HepG2 (cell line): ENCODE results near the gene ZNF839. TPM values are rescaled to one million over a fixed set of nuclear protein-coding genes. Genes with fewer than 3 reads are reported as not detected.

ENCODE experiments used
- ATAD3A ChIP-seq: sonication (generic); formaldehyde crosslinking; IDR thresholded peaks from 2 replicates; pipeline ENCODE4 v1.4.0; 2020; ENCODE audit warnings: missing genetic modification reagents
- CEBPZ ChIP-seq: IDR thresholded peaks from 2 replicates; pipeline ENCODE4 v1.6.1; 2012; ENCODE audit warnings: low read length, improper control_type of control experiment
- DMAP1 ChIP-seq: IDR thresholded peaks from 2 replicates; pipeline ENCODE4 v1.6.1; 2016
- IKZF1 ChIP-seq: fragments of 450-650 bp; IDR thresholded peaks from 2 replicates; pipeline ENCODE4 v1.7.1; 2016
- MTA3 ChIP-seq: sonication (generic); formaldehyde crosslinking; IDR thresholded peaks from 2 replicates; pipeline ENCODE4 v1.4.0; 2020; ENCODE audit warnings: missing genetic modification reagents
- NCOA2 ChIP-seq: sonication (generic); formaldehyde crosslinking; IDR thresholded peaks from 2 replicates; pipeline ENCODE4 v1.8.0; 2022; ENCODE audit warnings: inconsistent platforms
- NFE2L1 ChIP-seq: sonication (generic); formaldehyde crosslinking; IDR thresholded peaks from 2 replicates; pipeline ENCODE4 v1.4.0; 2020; ENCODE audit warnings: missing genetic modification reagents, mild to moderate bottlenecking, borderline replicate concordance
- NR0B2 ChIP-seq: sonication (generic); formaldehyde crosslinking; IDR thresholded peaks from 2 replicates; pipeline ENCODE4 v1.4.0; 2020; ENCODE audit warnings: mild to moderate bottlenecking, missing genetic modification reagents
- PATZ1 ChIP-seq: sonication (generic); formaldehyde crosslinking; IDR thresholded peaks from 2 replicates; pipeline ENCODE4 v1.4.0; 2020; ENCODE audit warnings: missing genetic modification reagents
- ZC3H4 ChIP-seq: sonication (generic); formaldehyde crosslinking; IDR thresholded peaks from 2 replicates; pipeline ENCODE4 v1.4.0; 2020; ENCODE audit warnings: missing genetic modification reagents, borderline replicate concordance
- ZNF10 ChIP-seq: sonication (generic); formaldehyde crosslinking; IDR thresholded peaks from 2 replicates; pipeline ENCODE4 v1.4.0; 2020; ENCODE audit warnings: mild to moderate bottlenecking, low read depth, missing genetic modification reagents, borderline replicate concordance
- ZNF431 ChIP-seq: sonication (generic); formaldehyde crosslinking; IDR thresholded peaks from 2 replicates; pipeline ENCODE4 v1.9.0; 2022; ENCODE audit warnings: missing genetic modification reagents, low read depth, mild to moderate bottlenecking, borderline replicate concordance
- ZNF7 ChIP-seq: IDR thresholded peaks from 2 replicates; pipeline ENCODE4 v1.6.1; 2016; ENCODE audit warnings: missing biosample characterization, missing genetic modification reagents
- polyA plus RNA-seq, 8 experiments: library from polyadenylated mRNA; depleted of rRNA in 3 of 8; stranded (reverse) in 7 of 8; unstranded in 1 of 8; fragments of >200 nt; fragmentation: Illumina TruSeq in 4 of 8; extraction: Trizol in 4 of 8; gene quantifications; 2 replicates each; pipeline versions ENCODE4 v1.2.1 to v1.2.3, GENCODE V29; 2011 to 2016; ENCODE audit warnings: low read depth in 4 of 8, missing spikeins in 1 of 8, mixed read lengths in 1 of 8; ENCODE audit not compliant: insufficient read depth in 1 of 8
- total RNA-seq, 5 experiments: library from RNA; depleted of rRNA; stranded (reverse); fragments of >200 nt; fragmentation: Illumina TruSeq; extraction: Trizol; gene quantifications; 2 replicates each; pipeline ENCODE4 v1.2.3, GENCODE V29; 2016; ENCODE audit warnings: low read depth in 1 of 5
- TF ChIP-seq, protein P1 (sequence below): sonication (generic); formaldehyde crosslinking; IDR thresholded peaks from 2 replicates; pipeline ENCODE4 v1.5.1; 2020; ENCODE audit warnings: missing genetic modification reagents, mild to moderate bottlenecking, borderline replicate concordance
- TF ChIP-seq, protein P2 (sequence below): sonication (generic); formaldehyde crosslinking; IDR thresholded peaks from 2 replicates; pipeline ENCODE4 v1.9.0; 2022; ENCODE audit warnings: low read depth, missing genetic modification reagents

Gene ZNF839
- total and polyA plus RNA-seq, 2 of the 13 experiments (the other 11 are each of a cell fraction or from before 2014, with no cell fraction given), result 11.1 to 12.8 TPM

GRCh38 chr14:102316743-102317563, 2.6 kb upstream of the ZNF839 start (continued):
- TF ChIP-seq CEBPZ (no peak), ZNF431 (no peak; the same call in 1 of the 2 replicates), ATAD3A (CRISPR knock-in tag) (no peak), ZNF10 (CRISPR knock-in tag) (no peak), NCOA2 (CRISPR knock-in tag) (peak; percentile 52), NFE2L1 (CRISPR knock-in tag) (no peak), NR0B2 (CRISPR knock-in tag) (peak; percentile 35; the same call in 1 of the 2 replicates), IKZF1 (no peak), PATZ1 (peak; percentile 42), DMAP1 (CRISPR knock-in tag) (no peak), ZC3H4 (CRISPR knock-in tag) (peak; percentile 25; the same call in 1 of the 2 replicates), ZNF7 (CRISPR knock-in tag) (no peak), MTA3 (CRISPR knock-in tag) (no peak)
- TF ChIP-seq, protein P1, sequence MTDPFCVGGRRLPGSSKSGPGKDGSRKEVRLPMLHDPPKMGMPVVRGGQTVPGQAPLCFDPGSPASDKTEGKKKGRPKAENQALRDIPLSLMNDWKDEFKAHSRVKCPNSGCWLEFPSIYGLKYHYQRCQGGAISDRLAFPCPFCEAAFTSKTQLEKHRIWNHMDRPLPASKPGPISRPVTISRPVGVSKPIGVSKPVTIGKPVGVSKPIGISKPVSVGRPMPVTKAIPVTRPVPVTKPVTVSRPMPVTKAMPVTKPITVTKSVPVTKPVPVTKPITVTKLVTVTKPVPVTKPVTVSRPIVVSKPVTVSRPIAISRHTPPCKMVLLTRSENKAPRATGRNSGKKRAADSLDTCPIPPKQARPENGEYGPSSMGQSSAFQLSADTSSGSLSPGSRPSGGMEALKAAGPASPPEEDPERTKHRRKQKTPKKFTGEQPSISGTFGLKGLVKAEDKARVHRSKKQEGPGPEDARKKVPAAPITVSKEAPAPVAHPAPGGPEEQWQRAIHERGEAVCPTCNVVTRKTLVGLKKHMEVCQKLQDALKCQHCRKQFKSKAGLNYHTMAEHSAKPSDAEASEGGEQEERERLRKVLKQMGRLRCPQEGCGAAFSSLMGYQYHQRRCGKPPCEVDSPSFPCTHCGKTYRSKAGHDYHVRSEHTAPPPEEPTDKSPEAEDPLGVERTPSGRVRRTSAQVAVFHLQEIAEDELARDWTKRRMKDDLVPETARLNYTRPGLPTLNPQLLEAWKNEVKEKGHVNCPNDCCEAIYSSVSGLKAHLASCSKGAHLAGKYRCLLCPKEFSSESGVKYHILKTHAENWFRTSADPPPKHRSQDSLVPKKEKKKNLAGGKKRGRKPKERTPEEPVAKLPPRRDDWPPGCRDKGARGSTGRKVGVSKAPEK (CRISPR knock-in tag), result 0 out of 2 replicates have a peak, but pooled peaks have one; percentile 4
- TF ChIP-seq, protein P2, sequence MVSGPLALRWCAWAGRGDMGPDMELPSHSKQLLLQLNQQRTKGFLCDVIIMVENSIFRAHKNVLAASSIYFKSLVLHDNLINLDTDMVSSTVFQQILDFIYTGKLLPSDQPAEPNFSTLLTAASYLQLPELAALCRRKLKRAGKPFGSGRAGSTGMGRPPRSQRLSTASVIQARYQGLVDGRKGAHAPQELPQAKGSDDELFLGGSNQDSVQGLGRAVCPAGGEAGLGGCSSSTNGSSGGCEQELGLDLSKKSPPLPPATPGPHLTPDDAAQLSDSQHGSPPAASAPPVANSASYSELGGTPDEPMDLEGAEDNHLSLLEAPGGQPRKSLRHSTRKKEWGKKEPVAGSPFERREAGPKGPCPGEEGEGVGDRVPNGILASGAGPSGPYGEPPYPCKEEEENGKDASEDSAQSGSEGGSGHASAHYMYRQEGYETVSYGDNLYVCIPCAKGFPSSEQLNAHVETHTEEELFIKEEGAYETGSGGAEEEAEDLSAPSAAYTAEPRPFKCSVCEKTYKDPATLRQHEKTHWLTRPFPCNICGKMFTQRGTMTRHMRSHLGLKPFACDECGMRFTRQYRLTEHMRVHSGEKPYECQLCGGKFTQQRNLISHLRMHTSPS (CRISPR knock-in tag), result no peak
